HepG2 (cell line): ENCODE measurements around the gene TTC23L. TPM values are rescaled to one million over a fixed set of nuclear protein-coding genes. Genes with fewer than 3 reads are reported as not detected.

Source experiments
- HES4 ChIP-seq: sonication (generic); formaldehyde crosslinking; IDR thresholded peaks from 2 replicates; pipeline ENCODE4 v1.9.0; 2021; ENCODE audit warnings: mild to moderate bottlenecking, missing genetic modification reagents, borderline replicate concordance
- HNF4A ChIP-seq: sonication (generic); formaldehyde crosslinking; IDR thresholded peaks from 2 replicates; pipeline ENCODE4 v1.4.0; 2020; ENCODE audit warnings: missing genetic modification reagents
- MAFK ChIP-seq, 2 experiments: IDR thresholded peaks in 1 of 2; conservative IDR thresholded peaks in 1 of 2; 2 replicates each; pipeline ENCODE4 v1.6.1; 2011; ENCODE audit warnings: improper control_type of control experiment in 2 of 2, low read length in 2 of 2
- RARG ChIP-seq: sonication (generic); formaldehyde crosslinking; IDR thresholded peaks from 2 replicates; pipeline ENCODE4 v1.4.0; 2020; ENCODE audit warnings: low read depth, mild to moderate bottlenecking, missing genetic modification reagents
- TRIM24 ChIP-seq: sonication (generic); formaldehyde crosslinking; IDR thresholded peaks from 2 replicates; pipeline ENCODE4 v1.8.0; 2022; ENCODE audit warnings: mild to moderate bottlenecking, missing genetic modification reagents
- ZNF124 ChIP-seq: sonication (generic); formaldehyde crosslinking; IDR thresholded peaks from 2 replicates; pipeline ENCODE4 v1.4.0; 2020; ENCODE audit warnings: missing genetic modification reagents
- ZNF335 ChIP-seq: sonication (generic); formaldehyde crosslinking; IDR thresholded peaks from 2 replicates; pipeline ENCODE4 v1.4.0; 2020; ENCODE audit warnings: missing genetic modification reagents
- polyA plus RNA-seq, 8 experiments: library from polyadenylated mRNA; depleted of rRNA in 3 of 8; stranded (reverse) in 7 of 8; unstranded in 1 of 8; fragments of >200 nt; fragmentation: Illumina TruSeq in 4 of 8; extraction: Trizol in 4 of 8; gene quantifications; 2 replicates each; pipeline versions ENCODE4 v1.2.1 to v1.2.3, GENCODE V29; 2011 to 2016; ENCODE audit warnings: low read depth in 4 of 8, missing spikeins in 1 of 8, mixed read lengths in 1 of 8; ENCODE audit not compliant: insufficient read depth in 1 of 8
- total RNA-seq, 5 experiments: library from RNA; depleted of rRNA; stranded (reverse); fragments of >200 nt; fragmentation: Illumina TruSeq; extraction: Trizol; gene quantifications; 2 replicates each; pipeline ENCODE4 v1.2.3, GENCODE V29; 2016; ENCODE audit warnings: low read depth in 1 of 5
- TF ChIP-seq, protein P1 (sequence below), 2 experiments: fragments of 450-650 bp in 1 of 2; sonication (generic) in 1 of 2; formaldehyde crosslinking in 1 of 2; IDR thresholded peaks; 2 replicates each; pipeline versions ENCODE4 v1.6.1 to v1.8.0; 2016 to 2022; ENCODE audit warnings: antibody characterized with exemption in 1 of 2, mild to moderate bottlenecking in 1 of 2, missing genetic modification reagents in 1 of 2
- TF ChIP-seq, protein P2 (sequence below): fragments of 450-650 bp; IDR thresholded peaks from 2 replicates; pipeline ENCODE4 v1.6.1; 2016
- TF ChIP-seq, protein P3 (sequence below): sonication (generic); formaldehyde crosslinking; IDR thresholded peaks from 2 replicates; pipeline ENCODE4 v1.4.0; 2020; ENCODE audit warnings: missing genetic modification reagents
- TF ChIP-seq, protein P4 (sequence below): IDR thresholded peaks from 2 replicates; pipeline ENCODE4 v1.4.0; 2020; ENCODE audit warnings: mild to moderate bottlenecking, missing genetic modification reagents

Gene TTC23L
- total and polyA plus RNA-seq, 2 of the 13 experiments (the other 11 are each of a cell fraction or from before 2014, with no cell fraction given) = 0.37 to 1.4 TPM

DNA sequence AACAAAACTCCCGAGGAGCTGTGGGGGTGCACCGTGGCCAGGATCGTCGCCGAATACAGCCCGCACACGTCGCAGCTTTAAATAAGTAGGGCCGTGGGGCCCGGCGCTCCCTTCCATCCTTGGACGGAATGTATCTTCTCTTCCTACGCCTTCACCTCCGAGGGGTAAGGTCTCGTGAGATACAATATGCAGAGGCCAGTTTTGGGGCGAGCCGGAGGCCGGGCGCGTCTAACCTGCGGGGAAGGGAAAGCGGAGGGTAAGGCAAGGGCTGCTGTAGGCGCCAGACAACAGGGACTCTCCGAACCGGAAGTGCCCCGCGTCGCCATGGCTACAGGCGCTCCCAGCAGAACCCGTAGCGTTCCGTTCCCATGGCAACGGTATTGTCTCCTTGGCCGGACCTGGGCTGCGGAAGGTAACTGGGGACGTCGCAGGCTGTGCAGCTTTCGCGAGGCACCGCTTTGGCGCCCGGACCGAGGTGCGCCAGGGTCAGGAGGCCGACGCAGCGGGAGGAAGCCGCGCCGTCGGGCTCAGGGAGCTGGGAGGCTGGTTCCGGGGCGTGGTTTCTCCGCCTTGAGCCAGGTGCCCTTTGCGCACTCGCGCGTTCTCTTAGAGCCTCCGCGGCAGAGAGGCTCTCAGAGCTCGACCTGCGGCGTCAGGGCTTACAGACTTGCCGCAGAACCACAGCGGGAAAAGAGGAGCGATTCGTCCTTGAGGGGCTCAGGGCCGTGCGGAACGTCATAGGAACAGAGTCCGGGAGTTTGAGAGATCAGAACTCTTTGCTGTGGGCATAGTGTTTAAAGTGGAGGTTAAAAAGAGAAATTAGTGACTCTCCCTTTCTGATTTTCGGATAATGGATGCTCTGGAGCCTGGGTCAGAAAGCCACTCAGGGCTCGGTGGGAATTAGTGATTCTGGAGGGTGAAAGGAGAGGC is at the start of gene TTC23L (continued):
- TF ChIP-seq, protein P1, sequence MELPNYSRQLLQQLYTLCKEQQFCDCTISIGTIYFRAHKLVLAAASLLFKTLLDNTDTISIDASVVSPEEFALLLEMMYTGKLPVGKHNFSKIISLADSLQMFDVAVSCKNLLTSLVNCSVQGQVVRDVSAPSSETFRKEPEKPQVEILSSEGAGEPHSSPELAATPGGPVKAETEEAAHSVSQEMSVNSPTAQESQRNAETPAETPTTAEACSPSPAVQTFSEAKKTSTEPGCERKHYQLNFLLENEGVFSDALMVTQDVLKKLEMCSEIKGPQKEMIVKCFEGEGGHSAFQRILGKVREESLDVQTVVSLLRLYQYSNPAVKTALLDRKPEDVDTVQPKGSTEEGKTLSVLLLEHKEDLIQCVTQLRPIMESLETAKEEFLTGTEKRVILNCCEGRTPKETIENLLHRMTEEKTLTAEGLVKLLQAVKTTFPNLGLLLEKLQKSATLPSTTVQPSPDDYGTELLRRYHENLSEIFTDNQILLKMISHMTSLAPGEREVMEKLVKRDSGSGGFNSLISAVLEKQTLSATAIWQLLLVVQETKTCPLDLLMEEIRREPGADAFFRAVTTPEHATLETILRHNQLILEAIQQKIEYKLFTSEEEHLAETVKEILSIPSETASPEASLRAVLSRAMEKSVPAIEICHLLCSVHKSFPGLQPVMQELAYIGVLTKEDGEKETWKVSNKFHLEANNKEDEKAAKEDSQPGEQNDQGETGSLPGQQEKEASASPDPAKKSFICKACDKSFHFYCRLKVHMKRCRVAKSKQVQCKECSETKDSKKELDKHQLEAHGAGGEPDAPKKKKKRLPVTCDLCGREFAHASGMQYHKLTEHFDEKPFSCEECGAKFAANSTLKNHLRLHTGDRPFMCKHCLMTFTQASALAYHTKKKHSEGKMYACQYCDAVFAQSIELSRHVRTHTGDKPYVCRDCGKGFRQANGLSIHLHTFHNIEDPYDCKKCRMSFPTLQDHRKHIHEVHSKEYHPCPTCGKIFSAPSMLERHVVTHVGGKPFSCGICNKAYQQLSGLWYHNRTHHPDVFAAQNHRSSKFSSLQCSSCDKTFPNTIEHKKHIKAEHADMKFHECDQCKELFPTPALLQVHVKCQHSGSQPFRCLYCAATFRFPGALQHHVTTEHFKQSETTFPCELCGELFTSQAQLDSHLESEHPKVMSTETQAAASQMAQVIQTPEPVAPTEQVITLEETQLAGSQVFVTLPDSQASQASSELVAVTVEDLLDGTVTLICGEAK (IDR thresholded peaks at IDR 0.05) = peak; percentile 52; the same call in 1 of the 2 replicates
- TF ChIP-seq, protein P1 (CRISPR knock-in tag; IDR thresholded peaks at IDR 0.05) = peak; percentile 85
- TF ChIP-seq, protein P2, sequence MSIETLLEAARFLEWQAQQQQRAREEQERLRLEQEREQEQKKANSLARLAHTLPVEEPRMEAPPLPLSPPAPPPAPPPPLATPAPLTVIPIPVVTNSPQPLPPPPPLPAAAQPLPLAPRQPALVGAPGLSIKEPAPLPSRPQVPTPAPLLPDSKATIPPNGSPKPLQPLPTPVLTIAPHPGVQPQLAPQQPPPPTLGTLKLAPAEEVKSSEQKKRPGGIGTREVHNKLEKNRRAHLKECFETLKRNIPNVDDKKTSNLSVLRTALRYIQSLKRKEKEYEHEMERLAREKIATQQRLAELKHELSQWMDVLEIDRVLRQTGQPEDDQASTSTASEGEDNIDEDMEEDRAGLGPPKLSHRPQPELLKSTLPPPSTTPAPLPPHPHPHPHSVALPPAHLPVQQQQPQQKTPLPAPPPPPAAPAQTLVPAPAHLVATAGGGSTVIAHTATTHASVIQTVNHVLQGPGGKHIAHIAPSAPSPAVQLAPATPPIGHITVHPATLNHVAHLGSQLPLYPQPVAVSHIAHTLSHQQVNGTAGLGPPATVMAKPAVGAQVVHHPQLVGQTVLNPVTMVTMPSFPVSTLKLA = peak; percentile 57
- TF ChIP-seq ZNF335 (CRISPR knock-in tag) = no peak
- TF ChIP-seq, protein P3, sequence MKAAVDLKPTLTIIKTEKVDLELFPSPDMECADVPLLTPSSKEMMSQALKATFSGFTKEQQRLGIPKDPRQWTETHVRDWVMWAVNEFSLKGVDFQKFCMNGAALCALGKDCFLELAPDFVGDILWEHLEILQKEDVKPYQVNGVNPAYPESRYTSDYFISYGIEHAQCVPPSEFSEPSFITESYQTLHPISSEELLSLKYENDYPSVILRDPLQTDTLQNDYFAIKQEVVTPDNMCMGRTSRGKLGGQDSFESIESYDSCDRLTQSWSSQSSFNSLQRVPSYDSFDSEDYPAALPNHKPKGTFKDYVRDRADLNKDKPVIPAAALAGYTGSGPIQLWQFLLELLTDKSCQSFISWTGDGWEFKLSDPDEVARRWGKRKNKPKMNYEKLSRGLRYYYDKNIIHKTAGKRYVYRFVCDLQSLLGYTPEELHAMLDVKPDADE (CRISPR knock-in tag) = no peak
- no peak; the same call in 1 of the 2 replicates for TF ChIP-seq ZNF124
- TF ChIP-seq HNF4A (CRISPR knock-in tag) = peak; percentile 83
- TF ChIP-seq, protein P4, sequence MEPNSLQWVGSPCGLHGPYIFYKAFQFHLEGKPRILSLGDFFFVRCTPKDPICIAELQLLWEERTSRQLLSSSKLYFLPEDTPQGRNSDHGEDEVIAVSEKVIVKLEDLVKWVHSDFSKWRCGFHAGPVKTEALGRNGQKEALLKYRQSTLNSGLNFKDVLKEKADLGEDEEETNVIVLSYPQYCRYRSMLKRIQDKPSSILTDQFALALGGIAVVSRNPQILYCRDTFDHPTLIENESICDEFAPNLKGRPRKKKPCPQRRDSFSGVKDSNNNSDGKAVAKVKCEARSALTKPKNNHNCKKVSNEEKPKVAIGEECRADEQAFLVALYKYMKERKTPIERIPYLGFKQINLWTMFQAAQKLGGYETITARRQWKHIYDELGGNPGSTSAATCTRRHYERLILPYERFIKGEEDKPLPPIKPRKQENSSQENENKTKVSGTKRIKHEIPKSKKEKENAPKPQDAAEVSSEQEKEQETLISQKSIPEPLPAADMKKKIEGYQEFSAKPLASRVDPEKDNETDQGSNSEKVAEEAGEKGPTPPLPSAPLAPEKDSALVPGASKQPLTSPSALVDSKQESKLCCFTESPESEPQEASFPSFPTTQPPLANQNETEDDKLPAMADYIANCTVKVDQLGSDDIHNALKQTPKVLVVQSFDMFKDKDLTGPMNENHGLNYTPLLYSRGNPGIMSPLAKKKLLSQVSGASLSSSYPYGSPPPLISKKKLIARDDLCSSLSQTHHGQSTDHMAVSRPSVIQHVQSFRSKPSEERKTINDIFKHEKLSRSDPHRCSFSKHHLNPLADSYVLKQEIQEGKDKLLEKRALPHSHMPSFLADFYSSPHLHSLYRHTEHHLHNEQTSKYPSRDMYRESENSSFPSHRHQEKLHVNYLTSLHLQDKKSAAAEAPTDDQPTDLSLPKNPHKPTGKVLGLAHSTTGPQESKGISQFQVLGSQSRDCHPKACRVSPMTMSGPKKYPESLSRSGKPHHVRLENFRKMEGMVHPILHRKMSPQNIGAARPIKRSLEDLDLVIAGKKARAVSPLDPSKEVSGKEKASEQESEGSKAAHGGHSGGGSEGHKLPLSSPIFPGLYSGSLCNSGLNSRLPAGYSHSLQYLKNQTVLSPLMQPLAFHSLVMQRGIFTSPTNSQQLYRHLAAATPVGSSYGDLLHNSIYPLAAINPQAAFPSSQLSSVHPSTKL (CRISPR knock-in tag) = peak; percentile 75
- 0 out of 2 replicates have a peak, but pooled peaks have one; percentile 51 for TF ChIP-seq HES4
- no peak for TF ChIP-seq MAFK (conservative IDR thresholded peaks at IDR 0.05 in 1 of 2, IDR thresholded peaks at IDR 0.05 in 1 of 2; ENCODE audit: low read length in 2 of 2)
- TF ChIP-seq RARG (CRISPR knock-in tag) = no peak
- no peak for TF ChIP-seq TRIM24 (CRISPR knock-in tag)
